Measurements from ENCODE around the gene FAT1.

Gene FAT1

DNA sequence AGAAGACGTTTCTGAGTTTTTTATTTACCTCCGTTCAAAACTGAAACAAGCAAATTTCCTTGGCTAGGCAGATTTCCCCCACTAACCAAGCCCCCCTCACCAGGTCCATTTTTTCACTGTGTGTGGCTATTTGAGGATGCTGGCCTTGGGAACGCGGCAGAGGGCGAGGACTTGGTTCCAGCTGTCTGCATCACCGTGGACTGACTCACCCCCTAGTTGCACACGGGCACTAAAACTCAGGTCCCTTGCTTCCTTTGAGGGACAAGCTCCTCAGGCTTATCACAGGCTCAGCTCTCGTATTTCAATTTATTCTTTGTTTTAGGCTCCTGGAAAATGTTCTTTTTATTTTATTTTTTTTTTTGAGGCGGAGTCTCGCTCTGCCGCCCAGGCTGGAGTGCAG lies 159.9 kb downstream of the FAT1 start:
- DNase-seq (ENCODE audit: low read depth), result no peak

DNA sequence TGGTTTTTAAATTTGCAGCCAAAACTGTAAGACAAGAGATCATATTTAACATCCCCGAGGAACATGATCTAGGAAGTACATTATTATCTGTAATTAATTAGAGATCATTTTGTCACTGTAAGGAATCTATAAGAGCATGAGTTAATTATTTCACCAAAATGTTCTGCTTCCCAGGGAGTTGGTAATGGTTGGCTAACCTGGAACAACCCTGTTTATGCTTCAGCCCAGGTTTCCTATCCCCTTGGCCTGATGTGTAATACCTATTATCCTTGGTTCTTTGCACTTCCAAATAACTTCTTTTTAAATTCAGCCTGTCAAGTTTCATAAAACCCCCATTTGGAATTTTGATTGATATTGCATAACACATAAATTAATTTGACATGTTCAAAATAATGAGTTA lies 161.9 kb downstream of the FAT1 start:
- no peak for DNase-seq (ENCODE audit: low read depth)

DNA sequence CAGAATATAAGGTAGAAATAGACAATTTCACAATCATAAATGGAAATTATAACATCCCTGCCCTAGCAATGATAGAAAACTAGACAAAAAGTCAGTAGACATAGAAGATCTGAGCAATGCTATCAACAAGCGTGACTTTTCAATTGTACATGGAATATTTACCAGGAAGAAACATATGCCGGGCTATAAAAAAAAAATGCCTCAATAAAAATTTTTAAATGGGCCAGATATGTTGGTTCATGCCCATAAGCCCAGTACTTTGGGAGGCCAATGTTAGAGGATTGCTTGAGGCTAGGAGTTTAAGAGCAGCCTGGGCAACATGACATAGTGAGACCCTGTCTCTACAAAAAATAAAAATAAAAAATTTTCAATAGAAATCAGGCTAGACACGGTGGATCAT lies 163.0 kb downstream of the FAT1 start:
- DNase-seq (ENCODE audit: low read depth), result no peak

DNA sequence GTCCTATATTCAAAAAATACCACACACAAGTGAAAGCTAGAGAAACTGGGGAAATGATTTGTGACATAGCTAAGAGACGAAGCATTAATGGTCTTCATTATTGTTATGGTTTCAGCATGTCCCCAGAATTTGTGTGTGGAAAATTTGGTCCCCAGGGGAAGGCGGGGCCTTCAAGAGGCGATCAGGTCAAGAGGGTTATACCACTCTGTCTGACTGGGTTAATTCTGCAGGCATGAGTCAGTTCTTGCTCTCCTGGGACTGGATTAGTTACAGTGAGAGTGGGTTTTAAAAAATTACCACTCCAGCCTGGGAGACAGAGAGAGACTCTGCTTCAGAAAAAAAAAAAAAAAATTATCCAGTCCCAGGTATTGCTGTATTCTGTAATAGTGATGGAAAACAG lies 166.2 kb downstream of the FAT1 start:
- DNase-seq (ENCODE audit: low read depth), result no peak

DNA sequence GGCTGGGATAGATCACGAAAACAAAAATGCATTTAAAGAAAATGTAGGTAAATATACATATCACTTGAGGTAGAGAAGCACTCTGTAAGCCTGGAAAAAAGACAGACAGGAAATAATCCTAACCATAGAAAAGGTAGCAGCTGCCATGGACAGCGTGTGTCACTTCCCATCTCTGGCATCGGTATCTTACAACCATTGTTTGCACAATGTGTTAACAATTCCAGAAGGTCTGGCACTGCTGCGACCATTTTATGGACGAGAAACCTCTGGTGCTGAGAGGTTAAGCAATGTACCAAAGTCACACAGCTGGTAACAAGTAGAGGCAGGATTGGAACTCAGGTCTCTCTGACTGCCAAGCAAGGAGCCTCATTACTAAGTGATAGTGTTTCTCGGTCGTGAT lies 166.6 kb downstream of the FAT1 start:
- DNase-seq (ENCODE audit: low read depth), result no peak

DNA sequence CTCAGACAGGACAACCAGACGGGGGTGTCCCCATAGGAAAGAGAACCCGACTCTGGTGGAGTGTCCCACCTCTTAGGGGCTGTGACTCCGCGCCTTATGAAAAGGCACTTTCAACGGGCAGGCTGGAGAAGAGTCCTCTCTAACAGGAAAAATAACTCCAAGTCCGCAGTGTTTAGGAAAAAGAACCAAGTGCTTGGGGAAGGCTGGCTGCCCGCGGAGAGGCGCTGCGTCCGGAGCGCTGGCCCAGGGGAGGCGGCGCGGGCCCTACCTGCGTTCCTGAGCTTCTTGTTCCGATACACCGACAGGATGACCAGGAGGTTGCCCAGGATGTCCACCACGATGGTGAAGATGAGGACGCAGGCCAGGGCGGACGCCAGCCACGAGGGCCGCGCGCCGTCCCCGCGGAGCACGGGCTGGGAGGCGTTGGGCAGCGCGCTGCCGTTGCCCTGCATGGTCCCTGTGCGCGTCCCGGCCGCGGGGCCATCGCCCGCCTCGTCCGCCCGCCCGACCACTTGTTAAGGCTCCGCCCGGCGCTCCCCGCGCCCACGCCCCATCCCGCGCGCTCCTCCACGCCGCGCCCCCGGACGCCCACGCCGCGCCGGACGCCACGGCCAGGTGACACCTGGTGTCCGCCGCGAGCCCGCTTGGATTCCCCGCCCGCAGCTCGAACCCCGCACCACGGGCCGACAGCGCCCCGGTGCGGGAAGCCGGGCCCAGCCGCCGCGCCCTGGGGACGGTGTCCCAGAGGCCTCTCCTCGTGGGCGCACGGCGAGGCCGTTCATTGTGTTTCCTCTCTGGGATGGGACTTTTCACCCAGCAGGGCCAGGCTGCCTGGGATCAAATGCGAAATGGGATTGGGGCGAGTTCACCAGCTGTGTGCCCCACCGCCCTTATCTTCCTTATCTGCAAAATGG lies 168.5 kb downstream of the FAT1 start, which contains the start of gene MTNR1A:
Gene MTNR1A, minus strand, starts transcription at position 654 of the 914 bp plus-strand sequence. Its CDS starts 202 bp downstream, at position 452.
- DNase-seq (ENCODE audit: low read depth), result no peak

DNA sequence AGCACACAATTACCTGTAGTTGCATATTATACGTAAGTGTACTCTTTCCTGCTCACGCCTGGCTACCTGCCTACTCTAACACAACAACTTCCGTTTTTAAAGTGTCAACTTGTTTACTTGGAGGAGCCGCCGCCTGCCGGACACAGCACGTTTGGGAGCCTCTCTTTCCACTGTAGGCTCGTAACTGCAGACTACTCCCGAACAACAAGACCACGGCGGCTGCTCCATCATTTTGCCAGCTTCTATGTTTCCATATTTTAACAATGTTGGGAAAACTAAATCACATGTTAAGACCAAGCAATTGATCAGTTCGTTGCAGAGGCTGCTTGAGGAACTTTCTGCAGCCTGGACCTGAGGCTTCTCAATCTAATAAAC lies 169.1 kb downstream of the FAT1 start:
- no peak for DNase-seq (ENCODE audit: low read depth)

DNA sequence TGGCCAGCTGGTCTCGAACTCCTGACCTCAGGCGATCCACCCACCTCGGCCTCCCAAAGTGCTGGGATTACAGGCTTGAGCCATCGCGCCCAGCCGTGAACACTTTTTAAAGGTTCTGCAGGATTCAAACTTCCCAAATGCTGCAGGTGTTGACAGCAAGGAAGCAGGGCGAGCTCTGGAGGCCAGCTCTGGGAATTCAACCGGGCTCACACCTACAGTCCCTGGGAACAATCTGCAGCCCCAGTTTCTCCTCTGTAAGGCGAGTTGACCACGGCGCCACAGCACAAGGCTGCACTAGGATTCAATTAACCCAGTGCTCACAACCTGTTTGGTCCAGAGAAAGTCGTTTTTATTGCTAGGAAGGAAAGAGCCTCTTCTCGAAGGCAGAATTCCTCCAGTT lies 169.9 kb downstream of the FAT1 start:
- DNase-seq (ENCODE audit: low read depth), result no peak

DNA sequence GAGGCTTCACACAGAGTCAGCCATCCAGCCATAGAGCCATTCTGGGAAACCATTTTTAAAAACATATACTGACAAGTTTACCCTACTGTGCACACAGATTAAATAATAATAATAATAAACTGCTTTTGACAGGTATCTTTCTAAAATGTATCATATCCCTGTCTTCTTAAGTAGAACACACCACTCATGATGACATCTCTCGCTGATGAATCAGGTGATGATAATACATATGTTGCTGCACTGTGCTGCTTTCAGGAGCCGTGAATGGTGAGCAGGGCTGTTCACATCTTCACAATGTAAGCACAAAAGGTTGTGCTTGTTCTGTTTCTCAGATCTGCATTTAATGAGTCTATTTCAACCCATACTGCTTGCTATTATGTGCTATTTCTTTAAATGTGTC lies 171.8 kb downstream of the FAT1 start:
- no peak for DNase-seq (ENCODE audit: low read depth)

DNA sequence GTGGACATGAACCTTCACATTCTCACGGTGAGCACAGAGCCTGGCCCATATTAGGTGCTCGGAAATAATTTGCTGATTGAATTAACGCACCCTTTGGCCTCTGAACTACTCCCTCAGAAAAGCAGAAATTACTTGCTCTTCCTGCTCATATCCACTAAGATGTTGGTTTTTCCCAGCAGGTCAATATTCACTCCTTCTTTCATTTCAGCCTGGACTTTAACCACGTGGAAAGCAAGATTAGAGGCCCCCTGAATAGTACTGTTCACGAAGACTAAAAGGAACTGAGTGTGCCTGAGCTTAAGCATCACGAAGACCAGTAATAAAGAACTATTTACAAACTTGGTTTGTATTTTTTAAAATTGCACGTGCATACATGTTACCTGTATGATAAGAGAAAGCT lies 178.2 kb downstream of the FAT1 start:
- no peak for DNase-seq (ENCODE audit: low read depth)

DNA sequence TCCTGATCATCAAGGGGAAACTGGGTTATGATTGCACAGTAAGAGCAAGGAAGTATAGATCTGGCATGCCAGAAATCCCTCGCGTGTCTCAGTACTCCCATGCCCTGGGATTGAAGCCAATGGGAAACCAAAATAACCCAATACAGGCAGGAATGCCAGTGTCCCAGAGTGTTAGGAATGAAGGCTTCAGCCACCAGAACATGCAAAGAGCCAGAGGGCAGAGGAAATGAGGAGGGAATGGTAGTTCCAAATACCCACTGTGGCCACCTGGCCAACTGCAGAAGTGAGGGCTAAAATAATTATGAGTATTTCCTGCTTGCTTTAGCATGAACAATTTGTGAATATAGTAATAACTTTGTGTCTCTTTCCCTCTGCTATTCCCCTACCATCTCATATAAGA lies 180.4 kb downstream of the FAT1 start:
- DNase-seq (ENCODE audit: low read depth), result no peak

DNA sequence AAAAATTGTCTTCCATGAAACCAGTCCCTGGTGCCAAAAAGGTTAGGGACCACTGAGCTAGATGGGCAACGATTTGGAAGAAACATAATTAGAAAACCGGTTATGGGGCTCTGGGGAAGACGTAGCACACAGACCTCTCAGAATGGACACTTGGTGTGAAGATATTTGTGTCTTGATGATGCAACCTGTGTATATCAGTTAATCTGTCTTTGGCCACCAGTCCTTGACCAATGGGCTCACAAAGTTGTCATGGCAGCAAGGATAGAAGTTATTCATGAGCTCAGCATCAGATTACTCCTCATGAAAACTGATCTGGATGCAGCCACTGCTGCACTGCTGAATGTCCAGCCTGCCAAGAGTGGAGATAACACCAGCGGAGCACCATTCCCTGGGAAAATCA lies 181.9 kb downstream of the FAT1 start:
- no peak for DNase-seq (ENCODE audit: low read depth)

DNA sequence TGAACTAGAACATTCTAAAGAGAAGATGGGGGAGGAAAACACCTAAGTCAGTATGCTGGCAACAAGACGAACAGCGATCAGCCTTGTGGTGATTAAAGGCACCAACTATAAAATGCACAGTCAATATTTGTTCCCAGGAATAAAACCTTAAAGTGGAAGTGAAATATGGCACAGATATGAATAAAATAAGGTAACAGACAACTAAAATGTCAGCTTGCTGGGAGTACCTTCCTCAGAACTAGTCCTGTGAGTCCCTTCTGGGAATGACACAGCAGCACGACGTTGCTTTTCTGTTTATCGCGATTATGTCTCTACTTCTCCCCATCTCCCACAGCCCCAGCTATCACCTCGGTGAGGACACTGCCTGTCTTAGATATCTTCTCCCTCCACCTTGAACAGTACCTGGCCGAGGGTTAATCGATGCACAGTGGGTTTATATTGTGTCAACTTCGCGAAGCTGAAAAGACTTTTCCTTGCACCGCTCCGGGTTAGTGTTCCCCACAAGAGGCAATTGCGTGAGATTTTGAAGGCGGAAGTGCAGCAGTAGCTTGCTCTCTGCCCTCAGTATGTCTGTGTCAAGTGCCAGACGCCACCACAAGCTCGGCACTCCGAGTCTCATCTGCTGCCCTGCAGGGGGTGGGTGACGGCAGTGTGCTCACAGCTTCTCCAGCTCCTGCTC lies 185.7 kb downstream of the FAT1 start:
- no peak for DNase-seq (ENCODE audit: low read depth)

All from stimulated activated CD8-positive, alpha-beta memory T cell treated with anti-CD3 and anti-CD28 coated beads, Interleukin-12 subunit alpha, Interleukin-12 subunit beta, amount 100 ng/mL, for 4 hours (primary cell).